Neutrophil (primary cell): ENCODE results near the gene SHE.

Experiments used
- H3K27ac ChIP-seq: fragments of 200-600 bp; sonication (generic); 2 replicates; pipeline ENCODE4 v1.5.1; 2016; ENCODE audit warnings: mild to moderate bottlenecking, moderate library complexity
- H3K27me3 ChIP-seq: fragments of 200-600 bp; sonication (generic); 2 replicates; pipeline ENCODE4 v1.6.0; 2016; ENCODE audit warnings: mild to moderate bottlenecking
- H3K36me3 ChIP-seq: fragments of 200-600 bp; sonication (generic); 2 replicates; pipeline ENCODE4 v1.5.1; 2017
- H3K4me1 ChIP-seq, 2 experiments: fragments of 200-600 bp in 1 of 2; sonication (generic) in 1 of 2; 1 replicate in 1 of 2; 2 replicates in 1 of 2; pipeline versions ENCODE4 v1.5.1 to v1.6.1; 2013 to 2016; ENCODE audit warnings: low read depth in 1 of 2, low read length in 1 of 2, mild to moderate bottlenecking in 1 of 2, moderate library complexity in 1 of 2; ENCODE audit not compliant: control insufficient read depth in 1 of 2, insufficient read depth in 1 of 2
- H3K4me3 ChIP-seq, 2 experiments: fragments of 200-600 bp in 1 of 2; sonication (generic) in 1 of 2; 1 replicate in 1 of 2; 2 replicates in 1 of 2; pipeline ENCODE4 v1.5.1; 2013 to 2016; ENCODE audit warnings: low read depth in 1 of 2, low read length in 1 of 2, mild to moderate bottlenecking in 1 of 2, moderate library complexity in 1 of 2
- H3K9me3 ChIP-seq: fragments of 200-600 bp; sonication (generic); 2 replicates; pipeline ENCODE4 v1.5.1; 2016
- TF ChIP-seq, protein P1 (sequence below): fragments of 200-600 bp; sonication (generic); IDR thresholded peaks from 2 replicates; pipeline ENCODE4 v1.5.1; 2016; ENCODE audit warnings: antibody characterized with exemption

Gene SHE

DNA sequence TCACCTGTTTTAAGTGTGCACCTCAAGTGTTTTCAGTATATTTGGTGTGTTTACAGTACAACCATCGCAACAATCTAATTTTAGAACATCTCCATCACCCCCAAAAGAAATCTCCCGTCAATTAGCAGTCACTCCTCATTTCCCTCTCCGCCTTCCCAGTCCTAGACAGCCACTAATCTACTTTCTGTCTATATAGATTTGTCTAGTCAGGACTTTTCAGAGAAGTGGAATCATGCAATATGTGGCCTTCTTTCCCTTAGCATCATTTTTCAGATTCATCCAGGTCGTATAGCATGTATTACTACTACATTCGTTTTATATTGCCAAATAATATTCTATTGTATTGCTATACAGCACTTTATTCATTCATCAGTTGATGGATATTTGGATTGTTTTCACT is 1.7 kb upstream of the SHE start:
- H3K4me1 ChIP-seq = peaks cover 17 to 27% of the 10 kb centered on the region in 2 experiments
- H3K27me3 ChIP-seq = peaks cover 98% of the 10 kb centered on the region
- TF ChIP-seq, protein P1, sequence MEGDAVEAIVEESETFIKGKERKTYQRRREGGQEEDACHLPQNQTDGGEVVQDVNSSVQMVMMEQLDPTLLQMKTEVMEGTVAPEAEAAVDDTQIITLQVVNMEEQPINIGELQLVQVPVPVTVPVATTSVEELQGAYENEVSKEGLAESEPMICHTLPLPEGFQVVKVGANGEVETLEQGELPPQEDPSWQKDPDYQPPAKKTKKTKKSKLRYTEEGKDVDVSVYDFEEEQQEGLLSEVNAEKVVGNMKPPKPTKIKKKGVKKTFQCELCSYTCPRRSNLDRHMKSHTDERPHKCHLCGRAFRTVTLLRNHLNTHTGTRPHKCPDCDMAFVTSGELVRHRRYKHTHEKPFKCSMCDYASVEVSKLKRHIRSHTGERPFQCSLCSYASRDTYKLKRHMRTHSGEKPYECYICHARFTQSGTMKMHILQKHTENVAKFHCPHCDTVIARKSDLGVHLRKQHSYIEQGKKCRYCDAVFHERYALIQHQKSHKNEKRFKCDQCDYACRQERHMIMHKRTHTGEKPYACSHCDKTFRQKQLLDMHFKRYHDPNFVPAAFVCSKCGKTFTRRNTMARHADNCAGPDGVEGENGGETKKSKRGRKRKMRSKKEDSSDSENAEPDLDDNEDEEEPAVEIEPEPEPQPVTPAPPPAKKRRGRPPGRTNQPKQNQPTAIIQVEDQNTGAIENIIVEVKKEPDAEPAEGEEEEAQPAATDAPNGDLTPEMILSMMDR = no peak
- H3K4me3 ChIP-seq = no peak overlapping the region
- H3K9me3 ChIP-seq = peaks cover 5% of the 10 kb centered on the region
- H3K36me3 ChIP-seq = no peaks in the 10 kb centered on the region
- no peak overlapping the region for H3K27ac ChIP-seq

DNA sequence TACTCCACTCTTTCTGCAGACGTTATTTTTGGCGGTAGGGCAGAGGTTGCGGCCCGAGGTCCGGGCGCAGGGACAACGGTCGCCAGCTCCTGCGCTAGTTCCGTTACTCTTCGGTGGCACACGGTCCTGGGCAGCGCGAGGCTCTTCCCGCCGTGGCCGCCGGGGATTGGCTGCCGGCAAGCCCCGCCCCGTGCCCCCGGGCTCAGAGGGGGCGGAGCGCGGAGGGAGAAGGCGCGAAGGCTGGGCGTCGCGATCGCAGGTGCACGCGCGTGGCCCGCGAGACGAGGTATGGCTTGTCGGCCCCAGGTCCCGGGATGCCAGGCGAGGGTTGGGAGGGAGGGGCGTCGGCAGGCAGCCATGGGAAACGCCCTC is 518 bp upstream of the SHE start:
- TF ChIP-seq, protein P1 = no peak
- no peak overlapping the region for H3K27ac ChIP-seq
- peaks cover 17 to 31% of the 10 kb centered on the region in 2 experiments for H3K4me1 ChIP-seq
- H3K9me3 ChIP-seq = peaks cover 5% of the 10 kb centered on the region
- H3K36me3 ChIP-seq = no peaks in the 10 kb centered on the region
- peaks cover 100% of the 10 kb centered on the region for H3K27me3 ChIP-seq
- H3K4me3 ChIP-seq = peak overlapping the region in 1 of 2 experiments; percentile 36

DNA sequence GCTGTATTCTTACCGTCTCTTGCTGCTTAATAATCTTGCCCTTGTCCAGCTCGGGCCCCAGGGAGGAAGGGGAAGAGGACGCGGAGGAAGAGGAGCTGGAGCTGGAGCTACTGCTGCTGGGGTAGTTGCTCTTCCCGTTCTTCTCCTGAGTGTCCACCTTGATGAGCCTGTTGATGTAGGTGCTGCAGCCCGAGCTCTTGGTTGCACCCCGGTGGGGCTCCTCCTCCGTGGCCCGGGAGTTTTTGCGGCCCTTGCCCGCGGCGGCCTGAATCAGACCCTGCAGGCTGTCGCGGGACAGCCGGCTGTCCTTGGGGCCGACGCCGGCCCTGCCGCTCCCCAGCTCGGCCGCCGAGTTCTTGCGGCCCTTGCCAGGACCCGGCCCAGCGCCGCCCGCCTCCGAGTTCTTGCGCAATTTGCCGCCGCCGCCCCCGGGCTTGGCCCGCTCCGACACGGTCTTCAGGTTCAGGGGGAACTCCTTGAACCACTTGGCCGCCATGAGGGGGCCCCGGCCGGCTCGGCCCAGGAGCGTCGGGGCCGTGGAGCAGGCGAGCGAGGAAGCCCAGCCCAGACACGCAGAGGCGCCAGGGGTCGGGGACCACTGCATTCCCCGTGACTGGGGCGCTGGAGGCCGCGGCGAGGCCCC is 668 bp downstream of the SHE start:
- Histone ChIP-seq H3K4me1 (peaks cover 17 to 31% of the 10 kb centered on the region in 2 experiments), H3K27ac (no peak overlapping the region), H3K9me3 (peaks cover 5% of the 10 kb centered on the region), H3K36me3 (no peaks in the 10 kb centered on the region), H3K4me3 (peak overlapping the region; percentile 15 to 45), H3K27me3 (peaks cover 99% of the 10 kb centered on the region)
- TF ChIP-seq, protein P1 = no peak

DNA sequence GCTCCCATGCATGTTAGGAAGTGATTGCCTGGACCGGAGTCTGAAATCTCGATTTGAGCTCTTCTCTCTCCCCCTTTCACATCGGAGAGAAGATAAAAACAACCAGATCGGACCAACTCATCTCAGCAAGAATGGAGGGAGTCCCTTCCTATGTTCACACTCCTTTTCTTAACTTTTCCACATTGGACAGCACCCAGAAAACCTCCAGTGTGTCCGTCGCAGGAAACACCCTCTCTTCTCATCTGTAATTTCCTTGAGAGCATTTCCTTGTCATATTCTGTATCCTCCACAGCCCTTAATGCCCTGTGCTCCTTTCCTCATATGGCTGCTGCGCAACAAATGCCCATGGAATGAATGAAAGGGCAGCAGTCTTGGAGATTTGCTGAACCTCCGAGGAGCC is 1.7 kb downstream of the SHE start:
- Histone ChIP-seq H3K4me1 (peaks cover 17 to 31% of the 10 kb centered on the region in 2 experiments), H3K4me3 (no peak overlapping the region), H3K36me3 (no peaks in the 10 kb centered on the region), H3K27ac (no peak overlapping the region), H3K27me3 (peaks cover 99% of the 10 kb centered on the region), H3K9me3 (peaks cover 5% of the 10 kb centered on the region)
- TF ChIP-seq, protein P1 = no peak

DNA sequence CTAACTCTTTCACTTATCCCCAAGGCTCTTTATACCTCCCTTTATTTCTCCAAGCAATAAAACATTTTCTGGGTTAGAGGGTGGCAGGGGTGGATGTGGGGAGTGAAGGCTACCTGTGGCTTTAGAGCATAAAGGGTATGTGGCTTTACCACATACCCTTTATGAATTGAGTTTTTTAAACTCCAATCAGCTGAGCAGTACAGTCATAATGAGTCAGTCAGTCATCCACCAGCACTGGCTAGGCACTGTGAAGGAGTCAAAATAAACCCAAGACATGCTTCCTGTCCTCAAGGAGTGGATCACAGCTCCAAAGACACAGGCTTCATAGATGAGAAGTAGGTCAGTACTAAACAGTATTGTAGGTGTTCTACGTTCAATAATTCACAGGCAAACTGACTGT is 2.8 kb downstream of the SHE start:
- H3K4me1 ChIP-seq = peaks cover 17 to 31% of the 10 kb centered on the region in 2 experiments
- TF ChIP-seq, protein P1 = no peak
- peaks cover 90% of the 10 kb centered on the region for H3K27me3 ChIP-seq
- H3K27ac ChIP-seq = no peak overlapping the region
- H3K9me3 ChIP-seq = peaks cover 5% of the 10 kb centered on the region
- H3K36me3 ChIP-seq = no peaks in the 10 kb centered on the region
- H3K4me3 ChIP-seq = no peak overlapping the region
